ENCODE measurements around the gene MAGEL2. TPM values are rescaled to one million over a fixed set of nuclear protein-coding genes. Genes with fewer than 3 reads are reported as not detected.

MAGEL2 gene
- total RNA-seq, 1 experiment from 2014 or later: 9.2 TPM

GRCh38 chr15:23594252-23594770 is 53.4 kb downstream of the MAGEL2 start:
- TF ChIP-seq CTCF (conservative IDR thresholded peaks at IDR 0.05): no peak
- Mint-ChIP-seq H3K27me3 (ENCODE audit: low read depth) (peaks cover 2% of the 10 kb centered on the region), H3K27ac (no peak overlapping the region), H3K4me3 (no peak overlapping the region), H3K36me3 (ENCODE audit: insufficient read depth in 1 of 3, low read depth in 3 of 3) (no peaks in the 10 kb centered on the region; a peak in 1 of 7 replicates), H3K4me1 (no peaks in the 10 kb centered on the region), H3K9me3 (peaks cover 57% of the 10 kb centered on the region in 2 experiments)
- no peaks in the 10 kb centered on the region for H3K23me2 ChIP-seq (ENCODE audit: insufficient read length, low read depth, low read length, poor library complexity, severe bottlenecking)
- H3T11ph ChIP-seq (ENCODE audit: low read length): no peak overlapping the region
- no peak overlapping the region for H2BK20ac ChIP-seq (ENCODE audit: low read depth, low read length, poor library complexity, severe bottlenecking)
- no peak overlapping the region for H4K8ac ChIP-seq (replicated peaks; ENCODE audit: insufficient read length, low read depth, low read length)
- no peak overlapping the region for H2BK12ac ChIP-seq (ENCODE audit: insufficient read length, low read depth, low read length)
- H4K20me1 ChIP-seq (ENCODE audit: control insufficient read depth, insufficient read depth, insufficient read length): no peaks in the 10 kb centered on the region
- no peak overlapping the region for H4K5ac ChIP-seq (ENCODE audit: insufficient read length, low read depth, low read length)
- H3K79me1 ChIP-seq (ENCODE audit: insufficient read depth, low read depth, low read length, poor library complexity, severe bottlenecking): no peaks in the 10 kb centered on the region
- H3K56ac ChIP-seq (ENCODE audit: insufficient read length, low read depth, low read length): no peak overlapping the region
- H3K27ac ChIP-seq (ENCODE audit: insufficient read length, low read depth, low read length): no peak overlapping the region
- no peak overlapping the region for H3K18ac ChIP-seq (ENCODE audit: insufficient read length, low read depth, low read length)
- H3K14ac ChIP-seq (ENCODE audit: insufficient read depth, low read length): no peak overlapping the region
- no peaks in the 10 kb centered on the region for H3K27me3 ChIP-seq (ENCODE audit: insufficient read depth, low read length)
- no peak overlapping the region for H3K4ac ChIP-seq (ENCODE audit: low read depth, low read length)
- H3K4me1 ChIP-seq (ENCODE audit: insufficient read depth, low read length): no peaks in the 10 kb centered on the region
- H3K23ac ChIP-seq (ENCODE audit: insufficient read length, low read depth, low read length): no peak overlapping the region
- H2AK5ac ChIP-seq (ENCODE audit: insufficient read length, low read length): no peak overlapping the region
- H3K9me3 ChIP-seq (ENCODE audit: control insufficient read depth, low read depth, low read length): peaks cover 40% of the 10 kb centered on the region
- H4K91ac ChIP-seq (ENCODE audit: insufficient read length, low read depth, low read length): no peak overlapping the region
- DNase-seq: no peak
- H2BK120ac ChIP-seq (ENCODE audit: low read depth, low read length, poor library complexity, severe bottlenecking): no peak overlapping the region
- H3K9ac ChIP-seq (ENCODE audit: extremely low read depth, insufficient read length, low read length): no peak overlapping the region
- no peak overlapping the region for H3K4me2 ChIP-seq (ENCODE audit: insufficient read depth, insufficient read length, low read length)
- H3K79me2 ChIP-seq (ENCODE audit: insufficient read depth, low read length): no peaks in the 10 kb centered on the region
- no peak overlapping the region for H2BK15ac ChIP-seq (ENCODE audit: low read depth, low read length)
- no peak overlapping the region for H2BK5ac ChIP-seq (ENCODE audit: insufficient read length, low read length)
- no peak overlapping the region for H2AFZ ChIP-seq (ENCODE audit: low read length)
- WGBS (ENCODE audit: extremely low coverage, insufficient read length, low lambda C conversion rate): no CpG with 5 or more reads among the region's 7 CpGs

Other genes starting within 250 kb of the MAGEL2 start
- gene GOLGA6L2, start 200.6 kb downstream of the MAGEL2 start, total RNA-seq (2021): not detected in 2 replicates
- not detected in 2 replicates for gene MKRN3, start 82.2 kb downstream of the MAGEL2 start, total RNA-seq (2021)
- gene NDN, start 39.4 kb upstream of the MAGEL2 start, total RNA-seq (2021): 34.8 and 38.0 TPM in 2 replicates

Measured in H9 (cell line).